ENCODE results near the gene NOC2L.

The NOC2L gene

DNA sequence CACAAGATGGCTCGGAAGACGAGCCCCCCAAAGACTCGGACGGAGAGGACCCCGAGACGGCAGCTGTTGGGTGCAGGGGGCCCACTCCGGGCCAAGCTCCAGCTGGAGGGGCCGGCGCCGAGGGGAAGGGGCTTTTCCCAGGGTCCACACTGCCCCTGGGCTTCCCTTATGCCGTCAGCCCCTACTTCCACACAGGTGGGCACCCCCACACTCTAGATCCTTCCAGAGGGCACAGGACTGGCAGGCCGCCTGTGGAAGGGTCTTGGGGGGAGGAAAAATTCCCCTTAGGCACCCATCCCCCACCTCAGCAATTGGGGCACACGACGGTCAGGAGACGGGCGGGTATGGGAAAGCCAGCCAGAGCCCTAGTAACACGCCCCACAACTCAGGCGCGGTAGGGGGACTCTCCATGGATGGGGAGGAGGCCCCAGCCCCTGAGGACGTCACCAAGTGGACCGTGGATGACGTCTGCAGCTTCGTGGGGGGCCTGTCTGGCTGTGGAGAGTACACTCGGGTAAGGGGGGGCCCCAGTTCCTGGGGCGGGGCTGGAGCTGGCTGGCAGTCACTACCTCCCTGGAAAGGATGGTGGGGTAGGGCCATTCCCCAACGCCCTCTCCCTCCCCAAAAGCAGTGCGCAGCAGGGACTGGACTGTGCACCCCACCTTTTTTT, 16.1 kb downstream of the NOC2L start:
- no peak for DNase-seq (ENCODE audit: low read depth in 1 of 2, low spot score in 1 of 2)

- DNase-seq (ENCODE audit: low read depth in 1 of 2, low spot score in 1 of 2): no peak
Measured at GRCh38 chr1:942411-942821, 16.6 kb downstream of the NOC2L start.

GRCh38 chr1:941588-942383, 17.3 kb downstream of the NOC2L start:
- no peak for DNase-seq (ENCODE audit: low read depth in 1 of 2, low spot score in 1 of 2)

DNA sequence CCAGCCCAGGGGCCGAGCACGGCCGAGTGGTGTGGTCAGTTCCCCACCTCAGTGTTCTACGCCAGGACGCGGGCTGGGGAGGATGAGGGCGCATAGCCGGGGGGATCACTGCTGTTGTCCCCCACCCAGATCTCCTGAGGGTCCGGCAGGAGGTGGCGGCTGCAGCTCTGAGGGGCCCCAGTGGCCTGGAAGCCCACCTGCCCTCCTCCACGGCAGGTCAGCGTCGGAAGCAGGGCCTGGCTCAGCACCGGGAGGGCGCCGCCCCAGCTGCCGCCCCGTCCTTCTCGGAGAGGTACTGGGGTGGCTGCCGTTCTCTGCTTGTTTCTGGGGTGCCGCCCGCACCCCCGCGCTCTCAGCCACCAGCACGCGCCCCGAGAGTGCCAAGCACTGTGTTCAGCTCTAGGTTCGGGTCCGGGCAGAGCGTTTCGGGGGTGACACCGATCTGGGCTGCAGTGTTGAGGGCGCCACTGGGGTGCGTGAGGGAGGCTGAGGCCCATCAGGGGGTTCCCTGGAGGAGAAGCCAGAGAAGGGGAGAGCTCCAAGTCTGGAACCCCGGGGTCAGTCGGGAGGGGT, 18.0 kb downstream of the NOC2L start:
- DNase-seq (ENCODE audit: low read depth in 1 of 2, low spot score in 1 of 2): no peak

- no peak for DNase-seq (ENCODE audit: low read depth in 1 of 2, low spot score in 1 of 2)
Measured at GRCh38 chr1:940107-941014, 18.7 kb downstream of the NOC2L start.

DNA sequence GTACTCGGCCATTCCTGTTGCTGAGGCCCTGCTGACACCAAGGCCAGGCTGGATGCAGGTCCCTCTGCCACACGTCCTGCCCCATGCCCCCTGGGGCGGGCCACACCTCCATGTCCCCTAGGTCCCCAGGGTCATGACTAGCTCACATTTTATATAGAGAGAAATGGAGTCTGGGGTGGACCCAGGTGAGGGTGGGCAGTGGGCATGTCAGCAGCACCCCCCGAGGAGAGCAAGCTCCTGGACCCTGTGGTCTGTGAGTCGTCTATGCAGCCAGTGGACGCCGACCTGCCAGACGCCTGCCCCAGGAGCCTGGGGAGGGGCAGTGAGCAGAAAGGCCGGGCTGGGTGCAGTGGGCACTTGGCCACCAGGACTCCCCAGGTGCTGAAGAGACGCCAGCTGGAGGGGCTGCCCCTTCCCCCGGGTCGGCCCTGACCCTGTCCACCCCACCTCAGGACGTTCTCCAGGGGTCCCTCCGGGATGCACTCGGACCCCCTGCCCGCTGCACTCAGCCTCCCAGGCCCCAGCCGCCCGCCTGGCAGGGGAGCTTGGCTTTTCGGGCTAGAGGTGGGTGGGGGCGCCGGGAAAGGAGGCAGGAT, 19.4 kb downstream of the NOC2L start:
- no peak for DNase-seq (ENCODE audit: low read depth in 1 of 2, low spot score in 1 of 2)

DNA sequence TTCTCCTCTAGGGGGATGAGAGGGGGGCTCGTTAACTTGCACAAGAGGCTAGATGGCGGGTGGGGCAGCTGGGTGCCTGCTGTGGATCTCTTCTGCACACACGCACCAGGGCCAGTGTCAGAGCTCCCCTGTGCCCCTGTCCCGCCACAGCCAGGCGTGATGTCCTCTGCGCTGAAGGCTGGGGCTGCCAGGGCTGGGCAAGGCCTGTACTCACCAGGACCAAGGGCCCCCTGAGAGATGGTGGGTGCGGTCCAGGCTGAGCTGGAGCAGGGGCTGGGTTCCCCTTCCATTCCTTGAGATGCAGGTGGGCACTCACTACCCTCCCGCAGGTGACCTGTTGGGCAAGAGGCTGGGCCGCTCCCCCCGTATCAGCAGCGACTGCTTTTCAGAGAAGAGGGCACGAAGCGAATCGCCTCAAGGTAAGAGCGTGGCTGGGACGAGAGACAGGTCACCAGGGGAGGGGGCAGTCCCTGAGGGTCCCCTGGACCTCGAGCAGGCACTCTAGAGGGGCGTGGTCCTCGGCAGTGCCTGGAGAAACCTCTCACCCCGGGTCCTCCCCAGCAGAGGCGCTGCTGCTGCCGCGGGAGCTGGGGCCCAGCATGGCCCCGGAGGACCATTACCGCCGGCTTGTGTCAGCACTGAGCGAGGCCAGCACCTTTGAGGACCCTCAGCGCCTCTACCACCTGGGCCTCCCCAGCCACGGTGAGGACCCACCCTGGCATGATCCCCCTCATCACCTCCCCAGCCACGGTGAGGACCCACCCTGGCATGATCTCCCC, 20.2 kb downstream of the NOC2L start:
- DNase-seq (ENCODE audit: low read depth in 1 of 2, low spot score in 1 of 2): no peak

GRCh38 chr1:938088-938683, 20.9 kb downstream of the NOC2L start:
- no peak for DNase-seq (ENCODE audit: low read depth in 1 of 2, low spot score in 1 of 2)

DNA sequence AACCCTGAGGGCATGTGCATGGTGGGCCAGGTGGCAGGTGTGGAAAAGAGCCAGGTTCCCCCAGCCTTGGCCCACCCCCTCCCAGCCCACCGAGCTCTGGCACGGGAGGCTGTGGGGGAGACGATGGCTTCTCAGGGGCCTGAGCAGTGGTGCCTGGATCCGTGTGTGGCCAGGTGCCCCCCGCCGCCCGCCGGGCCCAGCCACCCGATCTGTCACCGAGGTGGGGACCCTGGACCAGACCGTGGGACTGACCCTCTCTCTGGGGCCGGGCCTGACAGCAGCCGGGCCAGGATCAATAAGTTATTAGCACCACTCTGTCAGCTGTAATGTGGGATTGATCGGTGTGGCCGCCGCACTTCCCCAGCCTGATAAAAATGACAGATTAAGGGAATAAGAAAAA, 21.5 kb downstream of the NOC2L start:
- no peak for DNase-seq (ENCODE audit: low read depth in 1 of 2, low spot score in 1 of 2)

- no peak for DNase-seq (ENCODE audit: low read depth in 1 of 2, low spot score in 1 of 2)
Measured at GRCh38 chr1:936348-937264, 22.4 kb downstream of the NOC2L start.

DNA sequence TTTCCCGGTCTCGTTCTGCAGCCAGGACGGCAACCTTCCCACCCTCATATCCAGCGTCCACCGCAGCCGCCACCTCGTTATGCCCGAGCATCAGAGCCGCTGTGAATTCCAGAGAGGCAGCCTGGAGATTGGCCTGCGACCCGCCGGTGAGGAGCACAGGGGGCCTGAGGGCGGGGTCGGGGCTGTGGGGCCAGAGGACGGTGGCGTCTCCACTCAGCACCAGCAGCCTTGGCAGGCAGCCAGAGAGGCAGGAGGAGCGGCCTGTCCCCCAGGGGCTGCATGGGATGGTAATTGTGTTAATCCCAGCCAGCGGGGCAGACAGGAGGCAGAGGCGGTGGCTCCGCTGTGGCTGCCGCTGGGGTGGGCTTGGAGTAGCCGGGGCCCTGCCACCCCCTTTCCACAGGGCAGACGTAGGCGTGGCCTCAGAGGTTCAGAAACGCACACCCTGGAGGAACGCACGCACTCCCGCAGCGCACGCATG, 23.3 kb downstream of the NOC2L start:
- DNase-seq (ENCODE audit: low read depth in 1 of 2, low spot score in 1 of 2): no peak

GRCh38 chr1:934991-935750, 23.9 kb downstream of the NOC2L start:
- DNase-seq (ENCODE audit: low read depth in 1 of 2, low spot score in 1 of 2): no peak

- DNase-seq (ENCODE audit: low read depth in 1 of 2, low spot score in 1 of 2): no peak
Measured at GRCh38 chr1:933603-933940, 25.5 kb downstream of the NOC2L start.

DNA sequence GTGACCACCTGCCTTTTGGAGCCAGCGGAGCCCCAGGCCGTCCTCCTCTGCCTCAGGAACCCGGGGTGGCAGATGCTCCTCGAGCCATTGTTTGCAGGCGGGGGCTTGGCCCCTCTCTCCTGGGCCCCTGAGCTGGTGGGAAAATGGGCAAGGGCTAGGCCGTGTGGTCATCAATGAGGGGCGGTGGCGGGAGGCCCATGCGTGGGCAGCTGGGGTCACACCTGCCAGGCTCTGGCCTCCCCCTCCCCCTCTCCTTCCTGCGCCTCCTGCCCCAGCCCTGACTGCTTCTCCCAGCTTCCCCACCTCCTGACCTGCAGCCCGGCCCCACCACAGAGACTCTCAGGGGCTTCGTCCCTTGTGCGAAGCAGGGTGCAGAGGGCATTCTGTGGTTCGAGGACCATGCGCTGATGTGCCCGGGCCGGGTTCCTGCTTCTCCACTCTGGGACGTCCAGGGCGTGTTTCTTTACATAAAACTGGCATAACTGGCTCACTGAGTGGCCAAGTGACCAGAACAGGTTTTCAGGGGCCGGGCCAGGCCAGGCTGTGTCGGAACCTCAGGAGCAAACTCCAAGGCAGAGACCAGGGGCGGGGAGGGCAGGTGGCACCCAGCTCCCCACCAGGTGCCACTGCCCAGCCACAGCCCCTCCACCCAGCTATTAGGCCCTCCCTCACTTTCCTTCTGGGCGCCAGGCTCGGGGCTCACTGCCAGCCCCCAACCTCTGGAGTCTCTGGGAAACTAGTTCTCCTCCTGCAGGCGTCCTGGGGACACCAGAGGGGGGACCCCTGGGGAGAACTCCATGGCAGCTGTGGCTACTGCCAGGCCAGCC, 26.1 kb downstream of the NOC2L start:
- DNase-seq (ENCODE audit: low read depth in 1 of 2, low spot score in 1 of 2): no peak

GRCh38 chr1:932173-932510, 26.9 kb downstream of the NOC2L start:
- no peak for DNase-seq (ENCODE audit: low read depth in 1 of 2, low spot score in 1 of 2)

DNA sequence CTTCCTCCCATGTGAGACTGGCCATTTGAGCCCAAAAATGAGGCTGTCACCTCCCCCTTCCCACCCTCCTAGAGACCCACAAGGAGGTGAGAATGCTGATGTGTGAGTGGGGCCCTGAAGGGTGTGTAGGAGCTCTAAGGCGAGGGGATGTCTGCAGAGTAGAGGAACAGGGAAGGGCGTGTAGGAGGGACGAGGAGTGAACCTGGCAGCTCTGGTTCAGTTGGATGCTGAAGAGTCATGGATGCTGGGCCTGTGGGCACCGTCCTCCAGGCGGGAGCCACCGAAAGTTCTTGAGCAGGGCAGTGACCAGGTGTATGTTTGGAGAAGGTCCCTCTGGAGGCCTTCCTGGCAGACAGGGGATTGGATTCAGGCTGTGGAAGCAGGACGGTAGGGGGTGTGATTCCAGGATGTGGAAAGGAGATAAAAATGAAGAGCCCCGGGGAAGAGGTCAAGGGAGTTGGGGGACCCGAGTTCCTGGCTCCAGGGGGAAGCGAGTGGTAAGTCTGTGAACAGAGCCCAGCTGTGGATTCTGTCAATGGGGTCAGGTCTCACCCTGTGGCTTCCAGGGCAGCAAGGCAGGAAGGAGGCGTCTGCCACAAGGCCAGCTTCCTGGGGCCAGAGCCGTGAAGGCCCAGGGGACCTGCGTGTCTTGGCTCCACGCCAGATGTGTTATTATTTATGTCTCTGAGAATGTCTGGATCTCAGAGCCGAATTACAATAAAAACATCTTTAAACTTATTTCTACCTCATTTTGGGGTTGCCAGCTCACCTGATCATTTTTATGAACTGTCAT, 27.5 kb downstream of the NOC2L start:
- no peak for DNase-seq (ENCODE audit: low read depth in 1 of 2, low spot score in 1 of 2)

All from stimulated activated CD4-positive, alpha-beta T cell treated with anti-CD3 and anti-CD28 coated beads, Interleukin-15, amount 100 ng/mL, for 1 hour (primary cell).